CD4-positive, alpha-beta T cell (primary cell): Measurements from ENCODE around the gene ZCCHC7. TPM values are rescaled to one million over a fixed set of nuclear protein-coding genes. Genes with fewer than 3 reads are reported as not detected.

Source experiments
- ATAC-seq: fragments of 200-7000 bp; cut with Tn5 transposase; one replicate; pipeline ENCODE4 v1.10.0; 2022; ENCODE audit warnings: mild to moderate bottlenecking; ENCODE audit not compliant: poor library complexity
- CTCF ChIA-PET: fragments of 350-600 bp; sonication (Branson Sonifier 250); formaldehyde crosslinking; loops from one replicate; lab custom pipeline; 2021; ENCODE audit warnings: antibody characterized with exemption, inconsistent platforms; lab: Charles Lee
- POLR2A ChIA-PET: fragments of 350-600 bp; sonication (Branson Sonifier 250); formaldehyde crosslinking; loops from one replicate; lab custom pipeline; 2021; ENCODE audit warnings: antibody characterized with exemption, inconsistent platforms; lab: Charles Lee
- DNase-seq, 14 experiments: peaks; one replicate each; pipeline ENCODE4 v3.0.0-alpha.2; 2013 to 2020; ENCODE audit warnings: mixed read lengths in 2 of 14
- H3K27ac ChIP-seq, 2 donors: one replicate each; pipeline versions ENCODE4 v1.5.1 to v1.7.0; 2013; ENCODE audit warnings: low read length in 2 of 2, low read depth in 1 of 2, mild to moderate bottlenecking in 1 of 2
- H3K27me3 ChIP-seq, 2 experiments: 1 replicate in 1 of 2; 2 replicates in 1 of 2; pipeline versions ENCODE4 v1.6.1 to v1.7.0; 2013; ENCODE audit warnings: low read length in 2 of 2, control low read depth in 1 of 2, mild to moderate bottlenecking in 1 of 2, moderate library complexity in 1 of 2; ENCODE audit not compliant: insufficient read depth in 2 of 2, control insufficient read depth in 1 of 2
- H3K36me3 ChIP-seq: one replicate; pipeline ENCODE4 v1.6.1; 2013; ENCODE audit warnings: low read length, control low read depth; ENCODE audit not compliant: insufficient read depth
- H3K4me1 ChIP-seq: one replicate; pipeline ENCODE4 v1.6.1; 2013; ENCODE audit warnings: low read length, control low read depth; ENCODE audit not compliant: insufficient read depth
- H3K4me3 ChIP-seq: one replicate; pipeline ENCODE4 v1.5.1; 2013; ENCODE audit warnings: mild to moderate bottlenecking, low read length, moderate library complexity
- H3K9me3 ChIP-seq, 2 experiments: 1 replicate in 1 of 2; 2 replicates in 1 of 2; pipeline versions ENCODE4 v1.6.1 to v1.7.0; 2013; ENCODE audit warnings: low read length in 2 of 2, mild to moderate bottlenecking in 2 of 2, control low read depth in 1 of 2, moderate library complexity in 1 of 2; ENCODE audit not compliant: control insufficient read depth in 1 of 2, insufficient read depth in 1 of 2
- H3K27ac Mint-ChIP-seq: one replicate; pipeline ENCODE4 v1.8.0; 2020; ENCODE audit warnings: mixed read lengths
- H3K27me3 Mint-ChIP-seq: one replicate; pipeline ENCODE4 v1.8.0; 2021; ENCODE audit warnings: mixed read lengths
- H3K36me3 Mint-ChIP-seq: one replicate; pipeline ENCODE4 v1.8.0; 2021; ENCODE audit warnings: low read depth, mixed read lengths
- H3K4me1 Mint-ChIP-seq: one replicate; pipeline ENCODE4 v1.8.0; 2021; ENCODE audit warnings: low read depth, mixed read lengths
- H3K4me3 Mint-ChIP-seq: one replicate; pipeline ENCODE4 v1.8.0; 2020; ENCODE audit warnings: mild to moderate bottlenecking, mixed read lengths
- H3K9me3 Mint-ChIP-seq: one replicate; pipeline ENCODE4 v1.8.0; 2020; ENCODE audit warnings: mixed read lengths
- CTCF ChIP-seq: fragments of 200-600 bp; IDR thresholded peaks from one replicate; pipeline ENCODE4 v1.8.0; 2022; ENCODE audit warnings: antibody characterized with exemption, mild to moderate bottlenecking
- intact Hi-C, 2 experiments: fragments of 100-400 bp; cut with DNase I in 1 of 2; cut with micrococcal nuclease in 1 of 2; formaldehyde crosslinking; loops; one replicate each; pipeline versions ENCODE4 v1.15.1 to v1.9.0; 2023 to 2025; cut with DNase I, micrococcal nuclease
- total RNA-seq, 174 experiments: library from RNA in 2 of 174; stranded (reverse) in 2 of 174; gene quantifications; one replicate each; pipeline ENCODE4 v1.2.3 and lab custom pipeline; 2021 to 2026

The ZCCHC7 gene
- total RNA-seq, 2 experiments from 2014 or later = 40.7 to 41.0 TPM

DNA sequence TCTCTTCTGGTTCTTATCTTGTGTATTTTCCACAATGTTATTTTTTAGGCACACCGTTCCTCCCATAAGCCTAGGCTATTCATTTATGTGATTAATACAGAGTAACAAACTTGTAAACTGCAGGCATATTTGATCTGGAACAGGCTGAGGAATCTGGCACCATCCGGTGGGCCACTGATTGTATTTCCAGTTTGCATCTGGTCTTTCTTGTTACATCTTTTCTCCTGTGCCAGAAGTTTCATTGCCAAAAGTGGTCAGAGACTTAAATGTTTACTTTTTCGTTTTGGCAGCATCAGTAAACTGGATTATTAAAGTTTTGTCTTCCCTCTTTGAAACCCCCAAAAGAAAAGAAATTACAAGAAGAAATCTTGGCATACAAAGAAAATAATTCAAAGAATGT is 17.9 kb upstream of the ZCCHC7 start:
- H3K9me3 ChIP-seq = no peaks in the 10 kb centered on the region
- H3K36me3 ChIP-seq = no peaks in the 10 kb centered on the region
- intact Hi-C loops = no loop called here
- DNase-seq = no peak
- no peak for ATAC-seq
- no peak overlapping the region for H3K4me3 ChIP-seq
- no peak for TF ChIP-seq CTCF
- ChIA-PET CTCF (no interaction called here), POLR2A (no interaction called here)
- H3K27ac Mint-ChIP-seq = no peak overlapping the region
- peaks cover 2% of the 10 kb centered on the region for H3K9me3 Mint-ChIP-seq
- H3K36me3 Mint-ChIP-seq = no peaks in the 10 kb centered on the region
- no peak overlapping the region for H3K27ac ChIP-seq
- H3K4me1 Mint-ChIP-seq = peaks cover 13% of the 10 kb centered on the region
- H3K27me3 ChIP-seq = no peaks in the 10 kb centered on the region
- peaks cover 12% of the 10 kb centered on the region for H3K4me1 ChIP-seq
- H3K27me3 Mint-ChIP-seq = peaks cover 5% of the 10 kb centered on the region
- no peak overlapping the region for H3K4me3 Mint-ChIP-seq

GRCh38 chr9:37104183-37104889 is 16.0 kb upstream of the ZCCHC7 start:
- ChIA-PET POLR2A (no interaction called here), CTCF (no interaction called here)
- H3K36me3 ChIP-seq = no peaks in the 10 kb centered on the region
- H3K27me3 ChIP-seq = no peaks in the 10 kb centered on the region
- Mint-ChIP-seq H3K4me1 (peaks cover 20% of the 10 kb centered on the region), H3K27me3 (peaks cover 5% of the 10 kb centered on the region), H3K36me3 (no peaks in the 10 kb centered on the region), H3K4me3 (no peak overlapping the region), H3K9me3 (peaks cover 6% of the 10 kb centered on the region), H3K27ac (no peak overlapping the region)
- intact Hi-C loops = no loop called here
- ATAC-seq (no peak), DNase-seq (no peak)
- H3K4me3 ChIP-seq = no peak overlapping the region
- H3K9me3 ChIP-seq = no peaks in the 10 kb centered on the region
- no peak overlapping the region for H3K27ac ChIP-seq
- no peak for TF ChIP-seq CTCF
- peaks cover 18% of the 10 kb centered on the region for H3K4me1 ChIP-seq

DNA sequence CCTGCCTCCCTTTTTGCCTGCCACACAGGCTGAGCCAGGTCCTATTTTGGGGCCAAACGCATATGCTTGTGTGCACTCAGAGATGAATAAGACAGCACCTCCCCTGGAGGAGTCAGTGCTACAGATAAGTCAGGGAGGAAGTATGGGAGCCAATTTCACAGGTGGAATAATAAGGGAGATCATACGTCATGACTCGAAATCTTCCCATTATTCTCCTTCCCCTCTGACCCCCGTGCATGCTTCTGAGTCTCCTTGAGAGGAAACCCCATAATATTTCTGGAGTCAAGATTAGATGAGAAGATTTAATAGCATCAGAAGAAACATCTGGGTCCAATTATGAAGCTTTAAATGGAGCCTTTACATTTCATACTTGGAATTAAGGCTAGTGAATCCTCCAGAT is 15.1 kb upstream of the ZCCHC7 start:
- H3K9me3 ChIP-seq = no peaks in the 10 kb centered on the region
- Mint-ChIP-seq H3K27me3 (peaks cover 5% of the 10 kb centered on the region), H3K27ac (no peak overlapping the region), H3K4me1 (peaks cover 20% of the 10 kb centered on the region), H3K9me3 (peaks cover 6% of the 10 kb centered on the region), H3K36me3 (no peaks in the 10 kb centered on the region), H3K4me3 (no peak overlapping the region)
- no peak for TF ChIP-seq CTCF
- DNase-seq (no peak), ATAC-seq (no peak)
- intact Hi-C loops = no loop called here
- peaks cover 18% of the 10 kb centered on the region for H3K4me1 ChIP-seq
- no peaks in the 10 kb centered on the region for H3K27me3 ChIP-seq
- no peaks in the 10 kb centered on the region for H3K36me3 ChIP-seq
- ChIA-PET POLR2A (no interaction called here), CTCF (no interaction called here)
- no peak overlapping the region for H3K4me3 ChIP-seq
- H3K27ac ChIP-seq = no peak overlapping the region
